ENCODE measurements around the gene SLBP. TPM values are rescaled to one million over a fixed set of nuclear protein-coding genes. Genes with fewer than 3 reads are reported as not detected.

Gene SLBP
- total RNA-seq, 1 experiment from 2014 or later, result 61.7 TPM

- Histone ChIP-seq H3F3A (ENCODE audit: insufficient read depth, low read depth) (peaks cover 3% of the 10 kb centered on the region; the same call in 1 of the 2 replicates), H3K27ac (no peak overlapping the region), H3K36me3 (ENCODE audit: low read depth) (no peaks in the 10 kb centered on the region), H3K4me3 (no peak overlapping the region), H2AFZ (no peak overlapping the region), H3K4me2 (no peak overlapping the region), H3K79me2 (ENCODE audit: low read depth) (no peaks in the 10 kb centered on the region), H3K9me2 (ENCODE audit: insufficient read depth) (no peaks in the 10 kb centered on the region), H3K4me1 (replicated peaks; ENCODE audit: insufficient read depth) (no peaks in the 10 kb centered on the region), H3K9me3 (ENCODE audit: insufficient read depth, low read depth) (no peaks in the 10 kb centered on the region), H4K20me1 (ENCODE audit: insufficient read depth) (no peaks in the 10 kb centered on the region), H3K27me3 (ENCODE audit: insufficient read depth, low read depth) (no peaks in the 10 kb centered on the region)
- POLR2A ChIA-PET (ENCODE audit: unreplicated experiment), result no interaction called here
- intact Hi-C loops (cut with micrococcal nuclease; ENCODE audit: unreplicated experiment), result loop anchor here (5.0 kb wide), 1 partner anchor 38 kb away; the partner anchor contains the start of gene FGFR3
- TF ChIP-seq EZH2 (IDR thresholded peaks at IDR 0.05; ENCODE audit: low read depth), result no peak
- no peak for TF ChIP-seq CTCF (conservative IDR thresholded peaks at IDR 0.05)
- DNase-seq, result no peak
- CTCF ChIA-PET, result no interaction called here
- BruUV-seq (replicated peaks), result no TSS peak
Observed at GRCh38 chr4:1753697-1754311, 41.7 kb upstream of the SLBP start.

GRCh38 chr4:1753294-1753696 is 41.2 kb upstream of the SLBP start:
- no peaks in the 10 kb centered on the region for H3K9me2 ChIP-seq (ENCODE audit: insufficient read depth)
- intact Hi-C loops (cut with micrococcal nuclease; ENCODE audit: unreplicated experiment), result loop anchor here (5.0 kb wide), 1 partner anchor 39 kb away; the partner anchor contains the start of gene FGFR3
- no peak overlapping the region for H3K27ac ChIP-seq

More at GRCh38 chr4:1753294-1753696, 41.2 kb upstream of the SLBP start:
- ChIA-PET POLR2A (ENCODE audit: unreplicated experiment) (no interaction called here), CTCF (no interaction called here)
- no peaks in the 10 kb centered on the region for H3K9me3 ChIP-seq (ENCODE audit: insufficient read depth, low read depth)
- H3F3A ChIP-seq (ENCODE audit: insufficient read depth, low read depth), result peaks cover 3% of the 10 kb centered on the region; the same call in 1 of the 2 replicates
- no peaks in the 10 kb centered on the region for H3K27me3 ChIP-seq (ENCODE audit: insufficient read depth, low read depth)
- no peaks in the 10 kb centered on the region for H3K79me2 ChIP-seq (ENCODE audit: low read depth)
- no peak overlapping the region for H2AFZ ChIP-seq
- H3K4me1 ChIP-seq (replicated peaks; ENCODE audit: insufficient read depth), result no peaks in the 10 kb centered on the region
- H4K20me1 ChIP-seq (ENCODE audit: insufficient read depth), result no peaks in the 10 kb centered on the region
- H3K4me2 ChIP-seq, result no peak overlapping the region
- TF ChIP-seq EZH2 (IDR thresholded peaks at IDR 0.05; ENCODE audit: low read depth), result no peak
- no peak for TF ChIP-seq CTCF (conservative IDR thresholded peaks at IDR 0.05)
- BruUV-seq (replicated peaks), result no TSS peak
- no peak for DNase-seq
- H3K4me3 ChIP-seq, result no peak overlapping the region
- no peaks in the 10 kb centered on the region for H3K36me3 ChIP-seq (ENCODE audit: low read depth)

Data from PC-9 (cell line).